ENCODE data around the gene RAI1. TPM values are rescaled to one million over a fixed set of nuclear protein-coding genes. Genes with fewer than 3 reads are reported as not detected.
A peak's percentile ranks its signal among the peaks of the same experiment; 100 is the strongest.

RAI1 gene
- total and polyA plus RNA-seq, 2 of the 8 experiments (the other 6 are each of a cell fraction or from before 2014, with no cell fraction given), result 0.39 to 1.2 TPM

GRCh38 chr17:17824119-17824782 lies 143.0 kb downstream of the RAI1 start:
- Histone ChIP-seq H3K4ac (replicated peaks; ENCODE audit: insufficient read length, low read depth, low read length) (peak overlapping the region; percentile 95), H3K4me3 (ENCODE audit: extremely low read depth in 1 of 4, insufficient read depth in 2 of 4, low read depth in 3 of 4, low read length in 4 of 4) (peak overlapping the region in 3 of 4 experiments; percentile 11 to 47 (median 26); a peak in 6 of 8 replicates), H2BK5ac (ENCODE audit: low read depth, low read length) (peak overlapping the region; percentile 98), H2BK15ac (ENCODE audit: low read length) (peak overlapping the region; percentile 98; the same call in 1 of the 2 replicates), H3K4me1 (replicated peaks in 1 of 4; ENCODE audit: control insufficient read depth in 3 of 4, insufficient read depth in 4 of 4, low read length in 3 of 4) (peaks cover 13 to 37% (median 25%) of the 10 kb centered on the region in 4 experiments), H3K23ac (ENCODE audit: insufficient read length) (no peak overlapping the region), H4K20me1 (replicated peaks in 1 of 2; ENCODE audit: control insufficient read depth in 1 of 2, insufficient read depth in 2 of 2, low read length in 2 of 2) (peaks cover 41 to 67% of the 10 kb centered on the region in 2 experiments), H3K18ac (ENCODE audit: extremely low read depth, low read length) (peak overlapping the region; percentile 94), H2BK20ac (ENCODE audit: low read length) (peak overlapping the region; percentile 98), H3K79me2 (ENCODE audit: control insufficient read depth in 1 of 2, insufficient read depth in 2 of 2, low read length in 2 of 2) (peaks cover 5 to 67% of the 10 kb centered on the region in 2 experiments; a peak in 3 of 4 replicates), H3K23me2 (ENCODE audit: low read depth, low read length) (peaks cover 5% of the 10 kb centered on the region), H3K14ac (ENCODE audit: insufficient read length) (no peak overlapping the region), H2BK120ac (replicated peaks; ENCODE audit: low read depth, low read length) (peak overlapping the region; percentile 88), H2BK12ac (ENCODE audit: low read depth, low read length) (peak overlapping the region; percentile 100), H3K36me3 (ENCODE audit: control insufficient read depth in 2 of 4, insufficient read depth in 4 of 4, low read length in 3 of 4) (peaks cover 0 to 8% (median 3%) of the 10 kb centered on the region in 4 experiments; a peak in 5 of 8 replicates), H3K27me3 (replicated peaks in 1 of 4; ENCODE audit: control insufficient read depth in 3 of 4, extremely low read depth in 1 of 4, insufficient read depth in 3 of 4, low read length in 3 of 4) (no peaks in the 10 kb centered on the region; a peak in 1 of 7 replicates), H3K79me1 (ENCODE audit: low read depth, low read length) (peaks cover 30% of the 10 kb centered on the region), H4K5ac (ENCODE audit: insufficient read length, low read depth, low read length) (peak overlapping the region; percentile 74), H2AFZ (ENCODE audit: low read length) (no peak overlapping the region), H3K4me2 (ENCODE audit: insufficient read depth in 1 of 2, low read depth in 2 of 2, low read length in 2 of 2) (peak overlapping the region; percentile 64 to 79), H3K9ac (replicated peaks in 1 of 4; ENCODE audit: extremely low read depth in 1 of 4, low read depth in 3 of 4, low read length in 3 of 4) (0 out of 7 replicates have a peak overlapping the region, but pooled peaks of 2 of the 4 experiments have one; percentile 6 to 8), H3K27ac (ENCODE audit: low read depth, low read length) (peak overlapping the region; percentile 78), H4K91ac (replicated peaks; ENCODE audit: insufficient read length, low read length) (peak overlapping the region; percentile 95), H2AK5ac (ENCODE audit: low read depth, low read length) (peak overlapping the region; percentile 98), H4K8ac (ENCODE audit: extremely low read depth, insufficient read depth, low read length) (peak overlapping the region; percentile 92; the same call in 1 of the 2 replicates), H3K56ac (replicated peaks; ENCODE audit: insufficient read length, low read depth, low read length) (no peak overlapping the region), H3K9me3 (ENCODE audit: insufficient read depth in 2 of 2, low read depth in 1 of 2, low read length in 1 of 2) (no peaks in the 10 kb centered on the region)
- FAIRE-seq (no peak), DNase-seq (ENCODE audit: low read depth in 1 of 2, low spot score in 2 of 2) (peak in 1 of 2 experiments; percentile 68)
- 42% methylated on average over 11 of the region's 11 CpGs; no CpG with 5 or more reads in 1 of the 2 experiments for WGBS, 2 experiments (ENCODE audit: extremely low coverage in 1 of 2, insufficient coverage in 1 of 2, insufficient read length in 1 of 2, insufficient replicate concordance in 2 of 2, low coverage in 1 of 2, low lambda C conversion rate in 2 of 2, missing lambda C conversion rate in 1 of 2)
- ChIA-PET CTCF (ENCODE audit: partially characterized antibody) (interaction anchor here (1.3 to 8.9 kb wide), 4 partner anchors 12 to 97 kb away, joined by 3 to 66 read pairs (median 18); partner anchors contain the start of gene SREBF1), POLR2A (ENCODE audit: partially characterized antibody) (interaction anchor here (0.8 to 24.7 kb wide), 8 partner anchors 6 to 136 kb away, joined by 3 to 532 read pairs (median 4); partner anchors contain the start of gene SREBF1)
- TF ChIP-seq ASH2L (IDR thresholded peaks at IDR 0.05; ENCODE audit: low read length), result peak; percentile 63
- 0 out of 3 replicates have a peak, but pooled peaks of 1 of the 2 experiments have one; percentile 30 for TF ChIP-seq POLR2A (IDR thresholded peaks at IDR 0.05; ENCODE audit: control extremely low read depth in 1 of 2, low read depth in 2 of 2, low read length in 2 of 2)
- TF ChIP-seq RAD21 (IDR thresholded peaks at IDR 0.05 in 1 of 2, conservative IDR thresholded peaks at IDR 0.05 in 1 of 2; ENCODE audit: low read depth in 2 of 2, low read length in 2 of 2), result no peak

All from H1 (cell line).